Ascending aorta (tissue), 2 donors: ENCODE results near the gene SPON2. TPM values are rescaled to one million over a fixed set of nuclear protein-coding genes. Genes with fewer than 3 reads are reported as not detected.

ENCODE experiments used
- DNase-seq, 2 donors: peaks; one replicate each; pipeline ENCODE4 v3.0.0-alpha.2; 2019; ENCODE audit warnings: low spot score in 2 of 2
- H3K27ac ChIP-seq, 2 donors: fragments of 200-600 bp; sonication (generic); one replicate each; pipeline ENCODE4 v1.5.1; 2016 to 2017; ENCODE audit warnings: mild to moderate bottlenecking in 1 of 2
- H3K27me3 ChIP-seq: fragments of 200-600 bp; sonication (generic); one replicate; pipeline ENCODE4 v1.5.1; 2017
- H3K36me3 ChIP-seq, 2 donors: fragments of 200-600 bp; sonication (generic); one replicate each; pipeline ENCODE4 v1.5.1; 2016
- H3K4me1 ChIP-seq, 2 donors: fragments of 200-600 bp; sonication (generic); one replicate each; pipeline ENCODE4 v1.5.1; 2016 to 2017; ENCODE audit warnings: mild to moderate bottlenecking in 1 of 2
- H3K4me3 ChIP-seq, 2 donors: fragments of 200-600 bp; sonication (generic); one replicate each; pipeline ENCODE4 v1.5.1; 2016 to 2017; ENCODE audit warnings: mild to moderate bottlenecking in 1 of 2
- H3K9me3 ChIP-seq, 2 donors: fragments of 200-600 bp; sonication (generic); one replicate each; pipeline ENCODE4 v1.5.1; 2016
- CTCF ChIP-seq, 3 experiments: fragments of 200-600 bp in 2 of 3; fragments of 450-650 bp in 1 of 3; sonication (generic) in 2 of 3; IDR thresholded peaks; one replicate each; pipeline ENCODE4 v1.5.1; 2016 to 2019; ENCODE audit warnings: antibody characterized with exemption in 3 of 3, mild to moderate bottlenecking in 1 of 3, moderate library complexity in 1 of 3
- intact Hi-C: fragments of 100-400 bp; cut with DNase I; formaldehyde crosslinking; loops from one replicate; pipeline ENCODE4 v1.15.1; 2023
- total RNA-seq: library from RNA; depleted of rRNA; stranded (reverse); fragments of >200 nt; gene quantifications from one replicate; pipeline ENCODE4 v1.1.0, GENCODE V29; 2016

The SPON2 gene
- total RNA-seq, 1 donor from 2014 or later, result 14.0 TPM

DNA sequence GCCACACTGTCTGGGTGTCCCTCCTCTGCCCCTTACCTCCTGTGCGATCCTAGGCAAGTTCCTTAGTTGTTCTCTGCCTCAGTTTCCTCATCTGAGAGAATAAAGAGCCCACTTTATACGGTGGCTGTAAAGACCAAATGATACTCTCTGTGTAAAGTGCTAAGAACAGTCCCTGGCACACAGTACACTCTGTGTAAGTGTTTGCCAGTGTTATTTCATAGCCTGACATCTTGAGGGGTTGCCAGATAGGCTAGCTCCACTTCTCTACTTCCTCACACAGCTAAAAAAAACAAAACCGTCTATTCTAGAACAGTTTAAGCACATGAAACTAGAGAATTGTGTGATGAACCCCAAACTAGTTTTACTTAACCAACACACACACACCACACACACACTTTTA lies 17.1 kb downstream of the SPON2 start:
- Histone ChIP-seq H3K36me3 (no peaks in the 10 kb centered on the region), H3K27me3 (no peaks in the 10 kb centered on the region), H3K27ac (peak overlapping the region; percentile 69 to 79), H3K4me3 (peak overlapping the region in 1 of 2 donors; percentile 48), H3K9me3 (peaks cover 0 to 10% of the 10 kb centered on the region in 2 donors), H3K4me1 (peaks cover 9 to 12% of the 10 kb centered on the region in 2 donors)
- intact Hi-C loops, result loop anchor here (2.0 to 10.0 kb wide), 2 partner anchors 37 to 221 kb away; partner anchors contain the start of genes GAK and TMEM175
- no peak for DNase-seq
- no peak for TF ChIP-seq CTCF (IDR thresholded peaks at IDR 0.05)

DNA sequence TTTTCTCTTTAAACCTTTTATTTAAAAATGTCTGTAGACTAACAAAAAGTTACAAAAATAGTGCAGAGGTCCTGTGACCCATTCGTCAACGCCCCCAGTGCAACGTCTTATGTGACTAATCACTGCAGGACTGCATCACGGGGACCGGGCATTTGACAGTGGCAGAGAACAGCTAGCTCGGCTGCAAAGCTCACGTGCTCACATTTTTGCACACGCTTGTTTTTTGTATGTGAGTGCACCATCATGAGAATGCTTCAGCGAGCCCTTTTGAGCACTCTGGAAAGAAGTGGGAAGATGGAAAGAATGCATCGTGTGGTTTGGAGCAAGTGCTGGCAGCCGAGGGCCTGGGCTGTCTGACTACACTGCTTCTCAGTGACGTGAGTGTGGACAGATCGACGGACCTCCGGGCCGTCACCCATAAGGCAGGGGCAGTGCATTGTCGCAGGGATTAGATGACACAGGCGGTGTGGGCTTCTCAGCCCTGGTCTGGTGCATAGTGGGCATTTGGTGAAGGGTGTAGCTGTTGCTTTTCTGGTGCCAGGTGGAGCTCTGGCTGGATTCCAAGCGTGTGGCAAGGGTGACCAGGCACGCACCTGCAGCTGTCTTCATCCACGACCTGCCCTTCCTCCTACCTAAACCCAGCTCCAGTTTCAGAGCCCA lies 17.7 kb downstream of the SPON2 start:
- Histone ChIP-seq H3K27me3 (no peaks in the 10 kb centered on the region), H3K36me3 (no peaks in the 10 kb centered on the region), H3K4me1 (peaks cover 9 to 12% of the 10 kb centered on the region in 2 donors), H3K9me3 (peaks cover 0 to 10% of the 10 kb centered on the region in 2 donors), H3K27ac (peak overlapping the region; percentile 77 to 79), H3K4me3 (peak overlapping the region in 1 of 2 donors; percentile 48)
- DNase-seq, result peak; percentile 67 to 93
- intact Hi-C loops, result loop anchor here (1.0 to 10.0 kb wide), 3 partner anchors 38 to 220 kb away; partner anchors contain the start of genes CTBP1, GAK and TMEM175
- no peak for TF ChIP-seq CTCF (IDR thresholded peaks at IDR 0.05)

DNA sequence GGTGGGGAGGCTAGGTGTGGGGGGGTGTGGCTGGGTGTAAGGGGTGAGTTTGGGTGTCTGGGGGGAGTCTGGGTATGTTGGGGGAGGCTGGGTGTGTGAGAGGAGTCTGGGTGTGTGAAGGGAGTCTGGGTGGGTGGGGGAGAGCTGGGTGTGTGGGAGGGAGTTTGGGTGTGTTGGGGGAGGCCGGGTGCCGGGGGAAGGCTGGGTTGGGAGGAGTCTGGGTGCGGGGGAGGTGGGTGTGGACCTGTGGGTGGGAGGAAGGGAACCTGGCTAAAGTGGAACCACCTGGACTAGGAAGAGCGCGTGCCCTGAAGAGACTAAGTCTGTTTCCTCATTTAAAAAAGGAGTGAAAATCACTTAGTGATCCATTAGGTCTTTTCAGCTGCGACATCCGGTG lies 18.3 kb downstream of the SPON2 start:
- no peaks in the 10 kb centered on the region for H3K36me3 ChIP-seq
- DNase-seq, result no peak

DNA sequence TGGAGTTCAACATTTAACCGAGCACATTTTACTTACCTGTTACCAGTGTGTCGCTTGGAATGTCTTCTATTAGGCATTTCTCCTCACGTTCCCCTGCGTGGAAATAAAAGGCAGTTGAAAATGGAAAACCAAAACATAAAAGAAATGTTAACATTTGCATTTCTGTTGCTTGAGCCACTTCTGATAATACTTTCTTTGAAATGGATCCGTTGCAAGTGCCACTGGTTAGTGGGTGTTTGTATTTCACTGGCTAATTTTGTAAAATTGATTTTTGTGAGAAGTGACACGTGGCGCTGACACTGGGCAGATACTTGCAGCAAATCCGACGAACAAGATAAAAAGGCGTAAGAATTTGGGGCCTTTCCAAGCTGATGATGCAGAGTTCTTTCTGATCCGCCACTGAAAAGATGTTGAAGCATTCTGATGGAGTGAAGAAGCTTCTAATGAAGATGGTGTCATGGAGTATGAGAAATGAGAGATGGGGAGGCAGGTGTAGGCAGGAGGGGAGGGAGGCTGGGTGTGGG lies 18.8 kb downstream of the SPON2 start:
- intact Hi-C loops, result loop anchor here (1.0 to 10.0 kb wide), 3 partner anchors 39 to 219 kb away; partner anchors contain the start of genes CTBP1, GAK and TMEM175
- H3K36me3 ChIP-seq, result no peaks in the 10 kb centered on the region
- no peak overlapping the region for H3K4me3 ChIP-seq
- TF ChIP-seq CTCF (IDR thresholded peaks at IDR 0.05), result no peak
- H3K9me3 ChIP-seq, result peaks cover 0 to 10% of the 10 kb centered on the region in 2 donors
- no peak for DNase-seq
- peak overlapping the region; percentile 60 to 77 for H3K27ac ChIP-seq
- H3K27me3 ChIP-seq, result no peaks in the 10 kb centered on the region
- H3K4me1 ChIP-seq, result peaks cover 9 to 12% of the 10 kb centered on the region in 2 donors

More for the DNA sequence above, 18.3 kb downstream of the SPON2 start:
- no peaks in the 10 kb centered on the region for H3K27me3 ChIP-seq
- no peak for TF ChIP-seq CTCF (IDR thresholded peaks at IDR 0.05)
- H3K27ac ChIP-seq, result peak overlapping the region; percentile 60 to 77
- intact Hi-C loops, result loop anchor here (1.0 to 10.0 kb wide), 3 partner anchors 39 to 219 kb away; partner anchors contain the start of genes CTBP1, GAK and TMEM175
- peaks cover 0 to 10% of the 10 kb centered on the region in 2 donors for H3K9me3 ChIP-seq
- peaks cover 9 to 12% of the 10 kb centered on the region in 2 donors for H3K4me1 ChIP-seq
- H3K4me3 ChIP-seq, result peak overlapping the region in 1 of 2 donors; percentile 48

- no peak overlapping the region for H3K27ac ChIP-seq
- no peak for DNase-seq
- H3K4me3 ChIP-seq, result no peak overlapping the region
- H3K4me1 ChIP-seq, result peaks cover 9 to 12% of the 10 kb centered on the region in 2 donors
- H3K27me3 ChIP-seq, result no peaks in the 10 kb centered on the region
- intact Hi-C loops, result loop anchor here (10.0 kb wide), 1 partner anchor 217 kb away; the partner anchor contains the start of genes GAK and TMEM175
- no peaks in the 10 kb centered on the region for H3K36me3 ChIP-seq
- peaks cover 0 to under 1% of the 10 kb centered on the region in 2 donors for H3K9me3 ChIP-seq
- no peak for TF ChIP-seq CTCF (IDR thresholded peaks at IDR 0.05)
Observed at GRCh38 chr4:1152290-1152689, 20.1 kb downstream of the SPON2 start.
